IPS-18a (cell line): ENCODE data around the gene BCAS1.
"Not testable (repeated sequence)": the region's sequence is repeated elsewhere in the genome, so short reads cannot be mapped to it uniquely, and the experiment has no call there.

Source experiments
- H3K27ac ChIP-seq: one replicate; pipeline ENCODE4 v1.5.1; 2013; ENCODE audit warnings: low read length
- H3K27me3 ChIP-seq: one replicate; pipeline ENCODE4 v1.6.1; 2013; ENCODE audit warnings: mild to moderate bottlenecking, low read length; ENCODE audit not compliant: control insufficient read depth, insufficient read depth
- H3K36me3 ChIP-seq: one replicate; pipeline ENCODE4 v1.6.1; 2013; ENCODE audit warnings: low read depth, low read length; ENCODE audit not compliant: control insufficient read depth
- H3K4me1 ChIP-seq: one replicate; pipeline ENCODE4 v1.6.1; 2013; ENCODE audit warnings: low read depth, low read length; ENCODE audit not compliant: control insufficient read depth
- H3K4me3 ChIP-seq: one replicate; pipeline ENCODE4 v1.5.1; 2013; ENCODE audit warnings: low read length
- H3K9ac ChIP-seq: one replicate; pipeline ENCODE4 v1.6.1; 2013; ENCODE audit warnings: mild to moderate bottlenecking, low read length, moderate library complexity
- H3K9me3 ChIP-seq: one replicate; pipeline ENCODE4 v1.6.1; 2013; ENCODE audit warnings: low read depth, low read length; ENCODE audit not compliant: control insufficient read depth

BCAS1 gene

DNA sequence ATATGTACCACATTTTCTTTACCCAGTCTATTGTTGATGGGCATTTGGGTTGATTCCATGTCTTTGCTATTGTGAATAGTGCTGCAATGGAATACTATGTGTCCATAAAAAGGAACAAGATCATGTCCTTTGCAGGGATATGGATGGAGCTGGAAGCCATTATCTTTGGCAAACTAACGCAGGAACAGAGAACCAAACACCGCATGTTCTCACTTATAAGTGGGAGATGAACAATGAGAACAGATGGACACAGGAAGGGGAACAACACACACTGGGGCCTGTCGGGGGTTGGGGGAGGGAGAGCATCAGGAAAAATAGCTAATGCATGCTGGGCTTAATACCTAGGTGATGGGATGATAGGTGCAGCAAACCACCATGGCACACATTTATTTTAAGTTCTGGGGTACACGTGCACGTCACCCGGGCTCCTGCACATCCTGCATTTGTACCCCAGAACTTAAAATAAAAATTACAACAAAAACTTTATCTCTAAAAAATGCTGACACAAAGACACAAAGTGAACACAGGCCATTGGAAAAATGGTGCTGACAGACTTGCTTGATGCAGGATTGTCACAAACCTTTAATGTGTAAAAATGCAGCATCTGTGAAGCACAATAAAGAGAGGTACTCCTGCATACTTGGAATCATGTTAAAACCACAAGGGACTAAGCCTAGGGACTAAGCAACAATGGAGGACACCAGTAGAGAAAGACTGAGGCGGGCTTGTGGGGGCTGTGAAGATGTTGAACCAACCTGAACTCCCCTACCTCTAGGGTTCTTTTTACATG, 48.8 kb downstream of the BCAS1 start:
- Histone ChIP-seq H3K9ac (no peak overlapping the region), H3K9me3 (no peaks in the 10 kb centered on the region), H3K27me3 (no peaks in the 10 kb centered on the region), H3K36me3 (no peaks in the 10 kb centered on the region), H3K27ac (no peak overlapping the region), H3K4me1 (peaks cover 14% of the 10 kb centered on the region), H3K4me3 (no peak overlapping the region)

DNA sequence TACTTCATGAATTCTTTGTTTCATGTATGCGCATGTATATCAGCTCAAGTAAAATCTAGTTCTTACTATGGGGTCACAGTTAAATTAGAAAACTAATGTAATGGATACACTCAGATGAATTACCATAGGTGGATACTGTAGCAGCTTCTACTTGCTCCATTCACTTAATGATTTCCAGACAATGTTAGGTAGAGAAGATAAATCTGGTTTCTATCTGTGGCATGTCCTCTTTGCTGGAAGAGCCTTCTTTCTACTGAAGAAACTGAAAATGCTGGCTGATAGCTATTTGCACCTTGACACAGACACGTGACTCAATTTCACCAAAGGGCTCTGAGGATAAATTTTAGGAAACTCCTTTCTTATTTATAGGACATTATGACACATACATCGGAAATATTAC, 49.5 kb downstream of the BCAS1 start:
- Histone ChIP-seq H3K4me3 (no peak overlapping the region), H3K9me3 (no peaks in the 10 kb centered on the region), H3K27ac (no peak overlapping the region), H3K27me3 (no peaks in the 10 kb centered on the region), H3K4me1 (peaks cover 12% of the 10 kb centered on the region), H3K9ac (no peak overlapping the region), H3K36me3 (no peaks in the 10 kb centered on the region)

DNA sequence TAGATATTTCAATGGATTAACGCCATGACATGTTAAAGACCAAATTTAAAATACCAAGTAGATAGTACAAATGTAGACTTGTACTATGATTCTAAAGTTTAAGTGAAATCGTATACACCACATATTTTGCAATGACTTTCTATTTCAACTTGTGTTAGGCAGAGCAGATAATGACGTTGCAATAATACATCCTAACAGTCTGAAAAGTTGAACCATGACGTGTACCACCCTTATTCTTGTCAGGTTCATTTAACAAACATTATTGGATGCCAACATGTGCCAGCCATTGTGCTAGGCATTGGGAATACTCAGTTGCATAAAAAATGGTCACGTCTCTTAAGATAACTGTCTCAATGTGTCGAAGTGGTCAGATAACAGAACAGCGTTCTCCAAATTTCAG, 50.0 kb downstream of the BCAS1 start:
- no peak overlapping the region for H3K27ac ChIP-seq
- H3K27me3 ChIP-seq, result no peaks in the 10 kb centered on the region
- peaks cover 7% of the 10 kb centered on the region for H3K4me1 ChIP-seq
- H3K9me3 ChIP-seq, result no peaks in the 10 kb centered on the region
- no peaks in the 10 kb centered on the region for H3K36me3 ChIP-seq
- no peak overlapping the region for H3K9ac ChIP-seq
- H3K4me3 ChIP-seq, result no peak overlapping the region

DNA sequence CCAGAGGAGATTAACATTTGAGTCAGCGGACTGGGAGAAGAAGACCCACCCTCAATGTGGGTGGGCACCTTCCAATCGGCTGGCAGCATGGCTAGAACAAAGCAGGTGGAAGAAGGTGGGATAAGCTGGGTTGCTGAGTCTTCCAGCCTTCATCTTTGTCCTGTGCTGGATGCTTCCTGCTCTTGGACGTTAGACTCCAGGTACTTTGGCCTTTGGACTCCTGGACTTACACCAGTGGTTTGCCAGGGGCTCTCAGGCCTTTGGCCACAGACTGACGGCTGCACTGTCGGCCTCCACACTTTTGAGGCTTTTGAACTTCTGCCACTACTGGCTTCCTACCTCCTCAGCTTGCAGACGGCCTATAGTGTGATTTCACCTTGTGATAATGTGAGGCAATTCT, 50.8 kb downstream of the BCAS1 start:
- no peak overlapping the region for H3K27ac ChIP-seq
- H3K27me3 ChIP-seq, result no peaks in the 10 kb centered on the region
- no peaks in the 10 kb centered on the region for H3K36me3 ChIP-seq
- H3K4me3 ChIP-seq, result no peak overlapping the region
- H3K9me3 ChIP-seq, result no peaks in the 10 kb centered on the region
- H3K9ac ChIP-seq, result no peak overlapping the region
- no peaks in the 10 kb centered on the region for H3K4me1 ChIP-seq

DNA sequence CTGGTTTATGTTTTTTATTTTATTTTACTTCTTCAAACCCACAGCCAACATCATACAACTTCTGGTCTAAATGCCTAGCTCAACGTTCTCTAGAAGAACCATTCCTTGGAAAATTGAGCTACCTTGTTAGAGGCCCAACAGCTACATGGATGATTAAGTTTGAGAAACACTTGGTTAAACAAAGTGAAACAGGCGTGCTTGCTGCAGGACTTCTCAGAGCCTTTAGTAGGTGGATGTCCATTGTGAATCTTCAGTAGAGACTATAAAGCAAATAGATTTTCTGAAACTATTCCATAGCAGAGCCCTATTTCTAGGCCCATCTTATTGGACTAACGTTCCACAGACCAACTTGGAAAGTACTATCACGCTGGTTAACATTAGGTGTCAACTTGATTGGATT, 51.3 kb downstream of the BCAS1 start:
- Histone ChIP-seq H3K27me3 (no peaks in the 10 kb centered on the region), H3K27ac (no peak overlapping the region), H3K36me3 (no peaks in the 10 kb centered on the region), H3K9me3 (no peaks in the 10 kb centered on the region), H3K4me1 (no peaks in the 10 kb centered on the region), H3K4me3 (no peak overlapping the region), H3K9ac (no peak overlapping the region)

DNA sequence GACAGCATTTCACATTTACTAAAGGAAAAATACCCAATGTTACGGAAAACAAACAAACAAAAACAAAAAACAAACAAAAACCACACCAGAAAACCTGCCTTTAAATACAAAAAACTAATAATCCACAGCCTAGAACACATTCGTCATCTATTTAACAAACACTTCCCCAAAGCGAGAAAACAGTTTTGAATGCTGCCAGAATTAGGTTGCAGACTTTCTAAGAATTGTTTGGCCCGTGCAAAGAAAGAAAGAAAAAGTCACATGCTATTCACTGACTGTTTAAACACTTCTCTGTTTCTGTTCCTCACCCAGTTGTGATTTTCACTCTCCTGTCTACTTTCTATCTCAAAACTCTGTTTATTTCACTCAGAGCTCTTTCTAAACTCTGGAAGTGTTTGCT, 52.5 kb downstream of the BCAS1 start:
- Histone ChIP-seq H3K4me3 (no peak overlapping the region), H3K27me3 (no peaks in the 10 kb centered on the region), H3K9ac (no peak overlapping the region), H3K27ac (no peak overlapping the region), H3K4me1 (no peaks in the 10 kb centered on the region), H3K36me3 (no peaks in the 10 kb centered on the region), H3K9me3 (no peaks in the 10 kb centered on the region)

DNA sequence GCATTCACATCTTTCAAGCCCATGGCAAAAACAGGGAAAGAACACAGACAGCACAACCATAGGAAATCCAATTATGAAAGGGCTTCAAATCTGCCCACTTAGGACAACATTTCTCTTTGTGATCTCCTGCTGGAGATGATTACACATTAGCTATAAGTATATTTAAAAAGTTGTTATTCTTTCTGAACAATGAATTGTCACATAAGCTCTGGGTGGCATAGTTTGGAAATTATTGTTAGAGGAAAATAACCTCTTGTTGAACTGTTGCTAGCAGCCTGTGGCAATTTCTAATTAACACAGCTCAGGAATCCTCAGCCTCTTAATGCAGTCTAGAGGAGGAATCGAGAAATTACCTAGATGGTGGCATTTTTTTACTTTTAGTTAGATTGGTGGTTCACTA, 54.9 kb downstream of the BCAS1 start:
- Histone ChIP-seq H3K27ac (no peak overlapping the region), H3K9ac (no peak overlapping the region), H3K9me3 (no peaks in the 10 kb centered on the region), H3K4me3 (no peak overlapping the region), H3K4me1 (no peaks in the 10 kb centered on the region), H3K36me3 (no peaks in the 10 kb centered on the region), H3K27me3 (no peaks in the 10 kb centered on the region)

DNA sequence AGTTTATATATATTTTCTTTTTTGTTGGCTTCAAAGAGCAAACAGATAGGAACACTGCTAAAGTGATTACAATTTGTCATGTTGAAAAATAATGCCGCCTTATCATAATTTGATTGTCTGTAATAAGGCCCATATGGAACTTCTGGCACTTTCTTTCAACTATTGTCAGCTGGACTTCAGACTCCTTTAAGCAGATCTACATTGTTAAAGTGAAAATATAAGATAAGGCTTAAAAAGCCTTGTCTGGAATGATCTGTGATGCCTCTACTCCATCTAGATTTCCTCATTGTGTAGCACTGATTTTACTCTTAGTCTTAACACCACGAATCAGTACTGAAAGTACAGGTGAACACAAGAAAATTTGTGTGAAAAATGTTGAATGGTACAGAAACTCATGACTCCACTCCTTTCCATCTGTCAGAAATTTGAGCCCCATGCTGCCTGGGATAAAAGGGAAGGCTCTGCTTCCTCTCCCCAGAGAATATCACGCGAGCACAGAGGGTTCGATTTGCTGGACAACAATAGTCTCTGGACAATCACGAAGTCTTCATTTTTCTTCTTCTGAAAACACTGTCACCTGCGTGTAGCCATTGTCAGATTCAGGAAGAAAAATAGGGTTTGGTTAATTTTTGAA, 56.0 kb downstream of the BCAS1 start:
- no peaks in the 10 kb centered on the region for H3K36me3 ChIP-seq
- H3K4me3 ChIP-seq, result no peak overlapping the region
- H3K27me3 ChIP-seq, result no peaks in the 10 kb centered on the region
- no peak overlapping the region for H3K9ac ChIP-seq
- no peaks in the 10 kb centered on the region for H3K9me3 ChIP-seq
- H3K4me1 ChIP-seq, result no peaks in the 10 kb centered on the region
- H3K27ac ChIP-seq, result no peak overlapping the region

DNA sequence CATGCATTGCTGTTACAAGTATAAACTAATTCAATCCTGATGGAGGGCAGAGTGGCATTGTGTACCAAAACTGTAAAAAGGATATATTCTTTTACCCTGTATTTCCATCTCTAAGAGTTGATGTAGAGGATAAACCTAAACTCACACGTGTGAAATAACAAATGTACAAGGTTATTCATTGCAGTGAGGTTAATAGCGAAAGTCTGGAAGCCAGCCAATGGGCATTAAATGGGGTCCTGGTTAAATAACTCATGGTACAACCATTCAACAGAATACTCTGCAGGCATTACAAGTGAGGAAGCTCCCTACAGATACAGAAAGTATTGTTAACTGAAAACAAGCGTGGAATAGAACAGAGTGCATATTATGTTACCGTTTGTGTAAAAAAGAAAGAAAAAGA, 56.9 kb downstream of the BCAS1 start:
- H3K36me3 ChIP-seq, result no peaks in the 10 kb centered on the region
- H3K27me3 ChIP-seq, result no peaks in the 10 kb centered on the region
- H3K4me3 ChIP-seq, result no peak overlapping the region
- H3K27ac ChIP-seq, result no peak overlapping the region
- no peaks in the 10 kb centered on the region for H3K4me1 ChIP-seq
- no peaks in the 10 kb centered on the region for H3K9me3 ChIP-seq
- H3K9ac ChIP-seq, result no peak overlapping the region

DNA sequence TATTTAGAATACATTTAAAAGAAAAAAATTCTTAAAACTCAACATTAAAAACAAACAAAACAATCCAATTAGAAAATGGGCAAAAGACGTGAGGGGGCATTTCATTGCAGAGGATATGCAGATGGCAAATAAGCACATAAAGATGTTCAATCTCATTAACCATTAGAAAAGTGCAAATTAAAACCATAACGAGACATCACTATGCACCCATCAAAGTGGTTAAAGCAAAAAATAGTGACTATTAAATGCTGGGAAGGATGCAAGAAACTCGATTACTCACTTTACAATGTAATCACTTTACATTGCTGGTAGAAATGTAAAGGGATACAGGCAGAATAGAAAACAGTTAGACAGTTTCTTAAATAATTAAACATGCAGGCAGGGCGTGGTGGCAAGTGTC, 59.0 kb downstream of the BCAS1 start:
- no peak overlapping the region for H3K27ac ChIP-seq
- H3K36me3 ChIP-seq, result no peaks in the 10 kb centered on the region
- H3K4me3 ChIP-seq, result no peak overlapping the region
- no peak overlapping the region for H3K9ac ChIP-seq
- no peaks in the 10 kb centered on the region for H3K9me3 ChIP-seq
- no peaks in the 10 kb centered on the region for H3K27me3 ChIP-seq
- H3K4me1 ChIP-seq, result no peaks in the 10 kb centered on the region

DNA sequence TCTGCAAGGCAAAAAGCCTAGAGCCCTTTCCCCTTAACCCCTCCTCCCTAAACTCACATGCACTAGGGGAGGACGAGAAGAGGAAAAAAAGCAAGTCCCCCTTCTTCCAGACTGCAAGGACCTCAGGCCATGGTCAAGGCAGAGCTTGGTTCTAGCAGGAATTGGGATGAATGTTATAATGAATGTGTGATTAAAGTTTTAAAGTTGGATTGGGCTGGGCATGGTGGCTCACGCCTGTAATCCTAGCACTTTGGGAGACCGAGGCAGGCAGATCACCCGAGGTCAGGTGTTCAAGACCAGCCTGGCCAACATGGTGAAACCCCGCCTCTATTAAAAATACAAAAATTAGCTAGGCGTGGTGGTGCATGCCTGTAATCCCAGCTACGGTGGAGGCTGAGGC, 64.2 kb downstream of the BCAS1 start:
- not testable (repeated sequence) for H3K27ac ChIP-seq, H3K4me1 ChIP-seq, H3K27me3 ChIP-seq, H3K9ac ChIP-seq, H3K9me3 ChIP-seq, H3K4me3 ChIP-seq, H3K36me3 ChIP-seq

DNA sequence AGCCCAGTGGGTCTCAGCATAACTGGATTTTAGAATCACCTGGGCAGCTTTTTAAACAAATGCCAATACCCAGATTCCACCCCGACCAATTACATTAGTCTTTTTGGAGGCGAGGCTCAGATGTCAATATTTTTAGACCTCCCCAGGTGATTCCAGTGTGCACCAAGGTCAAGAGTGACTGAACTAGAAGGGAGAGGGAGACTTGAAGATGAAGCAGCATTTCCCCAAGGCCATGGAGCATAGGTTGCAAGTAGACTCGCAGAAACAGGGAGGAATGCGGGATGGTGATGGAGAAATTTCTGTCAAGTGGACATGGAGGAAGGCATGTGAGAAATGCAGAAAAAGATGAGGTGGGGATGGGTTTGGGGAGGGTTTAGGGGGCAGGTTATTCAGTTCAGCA, 64.9 kb downstream of the BCAS1 start:
- Histone ChIP-seq H3K4me1 (no peaks in the 10 kb centered on the region), H3K4me3 (no peak overlapping the region), H3K27me3 (no peaks in the 10 kb centered on the region), H3K9me3 (no peaks in the 10 kb centered on the region), H3K9ac (no peak overlapping the region), H3K36me3 (no peaks in the 10 kb centered on the region), H3K27ac (no peak overlapping the region)
